Immature natural killer cell (primary cell): Measurements from ENCODE around the gene ITGA1. TPM values are rescaled to one million over a fixed set of nuclear protein-coding genes. Genes with fewer than 3 reads are reported as not detected.

Experiments used
- DNase-seq, 3 donors: peaks; one replicate each; pipeline ENCODE4 v3.0.0; 2022; ENCODE audit warnings: mixed read lengths in 1 of 3
- H3K27ac Mint-ChIP-seq, 6 donors: one replicate each; pipeline ENCODE4 v1.8.0; 2020; ENCODE audit warnings: mixed read lengths in 6 of 6, mild to moderate bottlenecking in 5 of 6, inconsistent platforms in 4 of 6, moderate library complexity in 3 of 6
- H3K27me3 Mint-ChIP-seq, 3 donors: one replicate each; pipeline ENCODE4 v1.8.0; 2020 to 2021; ENCODE audit warnings: low read depth in 3 of 3, mild to moderate bottlenecking in 3 of 3, mixed read lengths in 3 of 3, moderate library complexity in 3 of 3, inconsistent platforms in 1 of 3
- H3K36me3 Mint-ChIP-seq, 3 donors: one replicate each; pipeline ENCODE4 v1.8.0; 2020; ENCODE audit warnings: mixed read lengths in 3 of 3, inconsistent platforms in 2 of 3, mild to moderate bottlenecking in 2 of 3
- H3K4me1 Mint-ChIP-seq, 2 donors: one replicate each; pipeline ENCODE4 v1.8.0; 2020; ENCODE audit warnings: inconsistent platforms in 2 of 2, mild to moderate bottlenecking in 2 of 2, mixed read lengths in 2 of 2, moderate library complexity in 1 of 2
- H3K4me3 Mint-ChIP-seq, 5 donors: one replicate each; pipeline ENCODE4 v1.8.0; 2020; ENCODE audit warnings: mild to moderate bottlenecking in 5 of 5, mixed read lengths in 5 of 5, inconsistent platforms in 3 of 5, moderate library complexity in 3 of 5
- H3K9me3 Mint-ChIP-seq, 6 donors: one replicate each; pipeline ENCODE4 v1.8.0; 2020; ENCODE audit warnings: mild to moderate bottlenecking in 6 of 6, mixed read lengths in 6 of 6, inconsistent platforms in 4 of 6, moderate library complexity in 3 of 6
- polyA plus RNA-seq, 3 donors: library from polyadenylated mRNA; unstranded; fragments of 300-500 nt; fragmentation: Illumina TruSeq; gene quantifications; one replicate each; pipeline ENCODE4 v1.2.3, GENCODE V29; 2021

The ITGA1 gene
- polyA plus RNA-seq, 3 donors from 2014 or later, result 7.3 TPM; not detected in 2

DNA sequence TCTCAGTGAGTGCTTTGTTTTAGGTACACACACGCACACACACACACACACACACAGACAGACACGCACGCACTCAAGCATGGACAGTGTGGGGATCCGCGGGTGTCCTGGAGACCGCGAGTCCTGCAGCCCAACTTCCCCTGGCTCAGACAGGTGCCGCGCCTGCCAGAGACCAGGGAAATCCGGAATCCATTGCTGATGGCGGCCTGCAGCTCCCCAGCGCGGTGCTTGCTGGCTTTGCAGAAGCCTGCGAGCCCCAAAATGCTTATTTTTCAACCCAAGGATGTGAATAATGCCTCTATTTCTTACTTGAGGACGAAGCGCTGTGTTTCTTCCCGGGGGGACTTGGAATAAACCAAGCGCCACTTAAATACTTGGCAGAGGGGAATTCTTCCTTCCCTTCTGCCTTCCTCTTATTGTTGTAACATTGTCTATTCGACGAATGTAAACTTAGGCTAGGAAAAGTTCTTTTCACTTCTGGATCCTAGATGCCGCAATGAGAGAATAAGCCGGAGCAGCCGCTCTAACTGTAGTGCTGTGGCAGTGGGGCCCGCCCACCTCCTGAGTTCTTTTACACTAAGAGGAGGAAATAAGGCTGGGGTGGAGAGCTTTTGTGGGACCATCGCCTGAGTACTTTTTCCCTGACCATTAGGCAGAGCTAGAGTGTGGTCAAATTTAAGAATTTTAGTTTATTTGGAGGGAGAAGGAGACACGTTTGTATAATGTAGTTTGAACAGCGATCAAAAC, 202.2 kb downstream of the ITGA1 start:
- Mint-ChIP-seq H3K27me3 (peaks cover 2 to 29% (median 14%) of the 10 kb centered on the region in 3 donors), H3K27ac (no peak overlapping the region), H3K4me3 (peak overlapping the region; percentile 43 to 63 (median 51)), H3K36me3 (peaks cover 0 to 3% (median 0%) of the 10 kb centered on the region in 3 donors), H3K4me1 (peaks cover 13 to 19% of the 10 kb centered on the region in 2 donors), H3K9me3 (no peaks in the 10 kb centered on the region)
- DNase-seq, result no peak

GRCh38 chr5:52990528-52990925, 202.8 kb downstream of the ITGA1 start:
- Mint-ChIP-seq H3K27ac (no peak overlapping the region), H3K4me3 (no peak overlapping the region), H3K9me3 (no peaks in the 10 kb centered on the region), H3K36me3 (peaks cover 0 to 3% (median 0%) of the 10 kb centered on the region in 3 donors), H3K27me3 (peaks cover 2 to 29% (median 14%) of the 10 kb centered on the region in 3 donors), H3K4me1 (peaks cover 13 to 19% of the 10 kb centered on the region in 2 donors)
- no peak for DNase-seq

GRCh38 chr5:52993367-52993766, 205.7 kb downstream of the ITGA1 start:
- Mint-ChIP-seq H3K4me1 (peaks cover 11 to 16% of the 10 kb centered on the region in 2 donors), H3K27ac (no peak overlapping the region), H3K4me3 (no peak overlapping the region), H3K36me3 (no peaks in the 10 kb centered on the region), H3K9me3 (no peaks in the 10 kb centered on the region), H3K27me3 (peaks cover 2 to 16% (median 7%) of the 10 kb centered on the region in 3 donors)
- no peak for DNase-seq

DNA sequence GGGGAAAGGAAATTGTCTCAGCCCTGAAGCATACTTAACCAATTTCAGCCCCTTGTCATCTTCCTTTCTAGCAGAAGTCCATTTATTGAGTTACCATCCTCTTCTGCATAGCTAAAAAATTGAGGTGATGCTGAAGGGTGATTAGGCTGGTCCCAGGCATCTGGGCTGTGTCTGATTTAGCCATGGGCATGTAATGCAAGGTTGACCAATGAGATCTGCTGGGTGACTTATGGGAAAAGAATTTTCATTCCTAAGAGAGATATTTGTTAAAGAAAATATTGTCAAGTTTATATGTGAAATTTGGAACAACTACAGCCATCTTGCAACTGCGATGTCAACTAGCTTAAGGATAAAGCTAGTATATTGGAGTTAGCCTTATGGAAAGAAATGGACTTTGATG, 206.6 kb downstream of the ITGA1 start:
- Mint-ChIP-seq H3K4me3 (no peak overlapping the region), H3K36me3 (no peaks in the 10 kb centered on the region), H3K9me3 (no peaks in the 10 kb centered on the region), H3K4me1 (peaks cover 9 to 11% of the 10 kb centered on the region in 2 donors), H3K27me3 (peaks cover 2 to 18% (median 7%) of the 10 kb centered on the region in 3 donors), H3K27ac (no peak overlapping the region)
- DNase-seq, result no peak

- DNase-seq, result no peak
- H3K36me3 Mint-ChIP-seq, result no peaks in the 10 kb centered on the region
- H3K4me3 Mint-ChIP-seq, result no peak overlapping the region
- peaks cover 2 to 15% (median 7%) of the 10 kb centered on the region in 3 donors for H3K27me3 Mint-ChIP-seq
- peaks cover under 1 to 2% of the 10 kb centered on the region in 2 donors for H3K4me1 Mint-ChIP-seq
- H3K9me3 Mint-ChIP-seq, result peaks cover 0 to 2% (median 0%) of the 10 kb centered on the region in 6 donors
- H3K27ac Mint-ChIP-seq, result no peak overlapping the region
These were observed 207.4 kb downstream of the ITGA1 start for GRCh38 chr5:52995095-52995494.

DNA sequence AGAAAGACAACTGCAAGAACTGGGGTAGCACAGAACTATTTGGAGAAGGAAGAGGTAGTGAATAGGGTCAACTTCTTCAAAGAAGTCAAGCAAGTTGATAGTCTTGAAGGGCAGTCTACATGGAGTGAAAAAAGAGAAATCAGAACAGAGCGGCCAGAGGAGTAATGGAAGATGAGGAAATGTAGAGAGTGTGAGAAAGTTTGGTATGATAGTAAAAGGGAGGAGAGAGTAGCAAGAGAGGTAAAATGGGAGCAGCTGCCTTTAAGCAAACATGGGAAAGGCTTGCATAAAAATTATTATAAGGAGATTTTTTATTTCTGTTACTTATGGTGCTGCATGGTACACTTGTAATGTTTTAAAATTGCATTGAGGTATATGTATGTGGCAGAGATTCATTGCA, 208.2 kb downstream of the ITGA1 start:
- H3K36me3 Mint-ChIP-seq, result no peaks in the 10 kb centered on the region
- no peak overlapping the region for H3K4me3 Mint-ChIP-seq
- no peak for DNase-seq
- H3K27me3 Mint-ChIP-seq, result peaks cover 0 to 13% (median 3%) of the 10 kb centered on the region in 3 donors
- no peak overlapping the region for H3K27ac Mint-ChIP-seq
- H3K4me1 Mint-ChIP-seq, result no peaks in the 10 kb centered on the region
- H3K9me3 Mint-ChIP-seq, result peaks cover 0 to 2% (median 0%) of the 10 kb centered on the region in 6 donors

DNA sequence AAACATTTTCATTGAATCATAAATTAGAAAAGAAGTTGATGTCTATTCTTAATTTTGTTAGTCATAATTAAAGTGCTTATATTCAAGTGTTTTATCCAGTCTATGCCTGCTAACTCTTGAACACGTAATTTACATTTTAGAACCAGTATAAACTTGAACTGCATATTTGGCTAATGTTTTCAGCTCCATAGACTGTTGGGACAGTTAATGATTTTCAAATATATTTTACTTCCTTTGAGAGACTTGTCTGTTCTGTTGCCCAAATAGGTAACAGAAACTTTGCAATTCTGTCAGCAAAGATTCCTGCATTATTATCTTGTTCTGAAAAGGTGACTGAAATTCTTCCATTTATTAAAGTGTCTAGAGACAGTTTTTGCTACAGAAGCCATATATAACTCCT, 209.3 kb downstream of the ITGA1 start:
- no peak for DNase-seq
- Mint-ChIP-seq H3K27me3 (peaks cover 0 to 13% (median 3%) of the 10 kb centered on the region in 3 donors), H3K4me1 (no peaks in the 10 kb centered on the region), H3K27ac (no peak overlapping the region), H3K4me3 (no peak overlapping the region), H3K9me3 (peaks cover 0 to 2% (median 0%) of the 10 kb centered on the region in 6 donors), H3K36me3 (no peaks in the 10 kb centered on the region)

- no peak overlapping the region for H3K27ac Mint-ChIP-seq
- H3K4me3 Mint-ChIP-seq, result no peak overlapping the region
- peaks cover 0 to 2% (median 0%) of the 10 kb centered on the region in 6 donors for H3K9me3 Mint-ChIP-seq
- H3K4me1 Mint-ChIP-seq, result no peaks in the 10 kb centered on the region
- no peak for DNase-seq
- H3K36me3 Mint-ChIP-seq, result no peaks in the 10 kb centered on the region
- peaks cover 0 to 10% (median 2%) of the 10 kb centered on the region in 3 donors for H3K27me3 Mint-ChIP-seq
These were observed 209.7 kb downstream of the ITGA1 start for GRCh38 chr5:52997424-52997823.

GRCh38 chr5:52998552-52999313, 211.0 kb downstream of the ITGA1 start:
- Mint-ChIP-seq H3K27me3 (peaks cover 0 to 2% (median 0%) of the 10 kb centered on the region in 3 donors), H3K4me1 (no peaks in the 10 kb centered on the region), H3K36me3 (no peaks in the 10 kb centered on the region), H3K4me3 (no peak overlapping the region), H3K27ac (no peak overlapping the region), H3K9me3 (peaks cover 0 to 2% (median 0%) of the 10 kb centered on the region in 6 donors)
- DNase-seq, result no peak

- Mint-ChIP-seq H3K4me1 (no peaks in the 10 kb centered on the region), H3K36me3 (no peaks in the 10 kb centered on the region), H3K9me3 (peaks cover 0 to 2% (median 0%) of the 10 kb centered on the region in 6 donors), H3K27ac (no peak overlapping the region), H3K4me3 (no peak overlapping the region), H3K27me3 (peaks cover 0 to 2% (median 0%) of the 10 kb centered on the region in 3 donors)
- no peak for DNase-seq
These were observed 211.7 kb downstream of the ITGA1 start for GRCh38 chr5:52999344-52999949.

GRCh38 chr5:53001541-53001940, 213.8 kb downstream of the ITGA1 start:
- Mint-ChIP-seq H3K4me1 (no peaks in the 10 kb centered on the region), H3K9me3 (peaks cover 0 to 2% (median 0%) of the 10 kb centered on the region in 6 donors), H3K4me3 (no peak overlapping the region), H3K27me3 (peaks cover 0 to 2% (median 0%) of the 10 kb centered on the region in 3 donors), H3K36me3 (no peaks in the 10 kb centered on the region), H3K27ac (no peak overlapping the region)
- no peak for DNase-seq

DNA sequence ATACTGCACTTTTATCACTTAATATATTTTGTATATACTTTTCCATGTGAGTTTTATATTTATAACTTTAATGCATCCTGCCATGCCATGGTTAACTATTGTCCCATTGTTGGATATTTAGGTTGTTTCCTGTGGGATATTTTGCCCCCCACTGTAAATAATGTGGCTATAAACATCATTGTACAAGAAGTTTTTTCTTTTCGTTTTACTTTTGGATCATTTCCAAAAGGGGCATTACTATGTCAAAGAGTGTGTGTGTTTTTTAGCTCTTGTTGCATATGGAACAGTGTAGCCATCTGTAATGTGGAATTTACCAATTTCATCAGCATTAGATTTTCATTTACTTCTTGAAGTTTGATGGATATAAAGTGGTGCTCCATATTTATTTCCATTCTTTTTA, 214.8 kb downstream of the ITGA1 start:
- H3K4me3 Mint-ChIP-seq, result no peak overlapping the region
- peaks cover 0 to 3% (median 0%) of the 10 kb centered on the region in 3 donors for H3K27me3 Mint-ChIP-seq
- peaks cover 0 to 7% of the 10 kb centered on the region in 2 donors for H3K4me1 Mint-ChIP-seq
- peaks cover 0 to 2% (median 0%) of the 10 kb centered on the region in 6 donors for H3K9me3 Mint-ChIP-seq
- DNase-seq, result no peak
- no peaks in the 10 kb centered on the region for H3K36me3 Mint-ChIP-seq
- no peak overlapping the region for H3K27ac Mint-ChIP-seq

DNA sequence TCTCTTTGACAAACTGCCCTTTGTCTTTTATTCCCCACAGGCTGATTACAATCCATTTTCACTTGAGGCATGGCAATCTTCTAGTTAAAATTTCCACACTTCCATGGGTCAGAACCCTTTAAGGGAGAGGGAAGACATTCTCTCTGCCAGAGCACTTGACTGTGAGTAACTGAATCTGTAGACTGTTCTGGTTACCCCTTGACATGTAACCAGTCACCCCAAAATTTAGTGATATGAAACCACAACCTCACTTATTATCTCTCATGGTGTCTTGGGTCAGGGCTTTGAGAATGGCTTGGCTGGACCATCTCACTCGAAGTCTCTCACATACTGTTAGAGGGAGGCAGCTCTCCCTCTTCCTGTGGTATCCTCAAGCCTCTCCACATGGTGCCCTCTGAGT, 215.4 kb downstream of the ITGA1 start:
- DNase-seq, result no peak
- Mint-ChIP-seq H3K4me3 (no peak overlapping the region), H3K9me3 (peaks cover 0 to 2% (median 0%) of the 10 kb centered on the region in 6 donors), H3K36me3 (no peaks in the 10 kb centered on the region), H3K4me1 (peaks cover 0 to 7% of the 10 kb centered on the region in 2 donors), H3K27me3 (peaks cover 0 to 3% (median 0%) of the 10 kb centered on the region in 3 donors), H3K27ac (no peak overlapping the region)
